ENCODE data around the gene ENTPD1. TPM values are rescaled to one million over a fixed set of nuclear protein-coding genes. Genes with fewer than 3 reads are reported as not detected.

The ENTPD1 gene
- polyA plus RNA-seq, 4 donors, result 19.8 to 30.8 (median 22.4) TPM

GRCh38 chr10:95819620-95820329, 63.8 kb downstream of the ENTPD1 start:
- DNase-seq (ENCODE audit: low read depth in 4 of 4, low spot score in 3 of 4), result no peak

- DNase-seq (ENCODE audit: low read depth in 4 of 4, low spot score in 3 of 4), result no peak
These were observed 64.4 kb downstream of the ENTPD1 start for GRCh38 chr10:95820363-95820762.

- no peak for DNase-seq (ENCODE audit: low read depth in 4 of 4, low spot score in 3 of 4)
These were observed 65.8 kb downstream of the ENTPD1 start for GRCh38 chr10:95821720-95822119.

- DNase-seq (ENCODE audit: low read depth in 4 of 4, low spot score in 3 of 4), result no peak
These were observed 74.1 kb downstream of the ENTPD1 start for GRCh38 chr10:95830044-95830443.

- DNase-seq (ENCODE audit: low read depth in 4 of 4, low spot score in 3 of 4), result no peak
These were observed 75.1 kb downstream of the ENTPD1 start for GRCh38 chr10:95831076-95831475.

GRCh38 chr10:95831515-95831914, 75.6 kb downstream of the ENTPD1 start:
- no peak for DNase-seq (ENCODE audit: low read depth in 4 of 4, low spot score in 3 of 4)

- DNase-seq (ENCODE audit: low read depth in 4 of 4, low spot score in 3 of 4), result no peak
These were observed 76.5 kb downstream of the ENTPD1 start for GRCh38 chr10:95832216-95833041.

GRCh38 chr10:95833042-95833610, 77.2 kb downstream of the ENTPD1 start:
- no peak for DNase-seq (ENCODE audit: low read depth in 4 of 4, low spot score in 3 of 4)

- no peak for DNase-seq (ENCODE audit: low read depth in 4 of 4, low spot score in 3 of 4)
These were observed 78.4 kb downstream of the ENTPD1 start for GRCh38 chr10:95834406-95834805.

- no peak for DNase-seq (ENCODE audit: low read depth in 4 of 4, low spot score in 3 of 4)
These were observed 79.3 kb downstream of the ENTPD1 start for GRCh38 chr10:95835149-95835860.

GRCh38 chr10:95835911-95836310, 79.9 kb downstream of the ENTPD1 start:
- DNase-seq (ENCODE audit: low read depth in 4 of 4, low spot score in 3 of 4), result no peak

GRCh38 chr10:95836610-95837355, 80.8 kb downstream of the ENTPD1 start:
- no peak for DNase-seq (ENCODE audit: low read depth in 4 of 4, low spot score in 3 of 4)

GRCh38 chr10:95837356-95837776, 81.4 kb downstream of the ENTPD1 start:
- DNase-seq (ENCODE audit: low read depth in 4 of 4, low spot score in 3 of 4), result no peak

- DNase-seq (ENCODE audit: low read depth in 4 of 4, low spot score in 3 of 4), result no peak
These were observed 81.8 kb downstream of the ENTPD1 start for GRCh38 chr10:95837783-95838182.

GRCh38 chr10:95840121-95840520, 84.2 kb downstream of the ENTPD1 start:
- peak in 2 of 4 donors; percentile 5 to 23 for DNase-seq (ENCODE audit: low read depth in 4 of 4, low spot score in 3 of 4)

- no peak for DNase-seq (ENCODE audit: low read depth in 4 of 4, low spot score in 3 of 4)
These were observed 84.7 kb downstream of the ENTPD1 start for GRCh38 chr10:95840681-95841080.

- peak; percentile 58 to 71 (median 62) for DNase-seq (ENCODE audit: low read depth in 4 of 4, low spot score in 3 of 4)
These were observed 85.9 kb downstream of the ENTPD1 start for GRCh38 chr10:95841661-95842498.

- no peak for DNase-seq (ENCODE audit: low read depth in 4 of 4, low spot score in 3 of 4)
These were observed 89.4 kb downstream of the ENTPD1 start for GRCh38 chr10:95845411-95845810.

GRCh38 chr10:95847007-95847406, 91.0 kb downstream of the ENTPD1 start:
- DNase-seq (ENCODE audit: low read depth in 4 of 4, low spot score in 3 of 4), result no peak

Measured in right renal pelvis (tissue), 4 donors.